H1 (cell line): ENCODE results near the gene UCKL1. TPM values are rescaled to one million over a fixed set of nuclear protein-coding genes. Genes with fewer than 3 reads are reported as not detected.

Experiments used
- CBX5 ChIP-seq: fragments of 300-800, 300-1000 bp; sonication (generic); IDR thresholded peaks from 2 replicates; pipeline ENCODE4 v1.7.1; 2016; ENCODE audit warnings: antibody characterized with exemption, low read length, low read depth
- JUN ChIP-seq: IDR thresholded peaks from 2 replicates; pipeline ENCODE4 v1.6.1; 2011; ENCODE audit warnings: low read depth, mild to moderate bottlenecking, improper control_type of control experiment, low read length
- KDM4A ChIP-seq: IDR thresholded peaks from one replicate; pipeline ENCODE4 v1.7.1; 2012; ENCODE audit warnings: low read depth, mild to moderate bottlenecking, moderate library complexity, low read length, inconsistent platforms; ENCODE audit not compliant: severe bottlenecking
- polyA plus RNA-seq, 7 experiments: library from polyadenylated mRNA; depleted of rRNA in 3 of 7; stranded (reverse) in 5 of 7; unstranded in 2 of 7; fragments of >200 nt in 5 of 7; fragments of 200-250 nt in 2 of 7; gene quantifications; 1 replicate in 5 of 7; 2 replicates in 1 of 7; 4 replicates in 1 of 7; pipeline versions ENCODE4 v1.2.1 to v1.2.3, GENCODE V29; 2011 to 2013; ENCODE audit warnings: missing spikeins in 2 of 7, mixed read lengths in 2 of 7
- total RNA-seq: library from RNA; stranded (reverse); fragmentation: NEBNext Ultra II Directional; extraction: Animal tissue kit (Norgen Biotek cat#: 25700); gene quantifications from 2 replicates; pipeline ENCODE4 v1.2.1, GENCODE V29; 2021
- TF ChIP-seq, protein P1 (sequence below): fragments of 300-600 bp; sonication (generic); IDR thresholded peaks from 2 replicates; pipeline ENCODE4 v1.7.1; 2012; ENCODE audit warnings: low read length, moderate library complexity, mild to moderate bottlenecking, inconsistent platforms; ENCODE audit not compliant: insufficient replicate concordance

The UCKL1 gene
- total and polyA plus RNA-seq, 2 of the 8 experiments (the other 6 are each of a cell fraction or from before 2014, with no cell fraction given): 36.5 to 91.2 TPM

DNA sequence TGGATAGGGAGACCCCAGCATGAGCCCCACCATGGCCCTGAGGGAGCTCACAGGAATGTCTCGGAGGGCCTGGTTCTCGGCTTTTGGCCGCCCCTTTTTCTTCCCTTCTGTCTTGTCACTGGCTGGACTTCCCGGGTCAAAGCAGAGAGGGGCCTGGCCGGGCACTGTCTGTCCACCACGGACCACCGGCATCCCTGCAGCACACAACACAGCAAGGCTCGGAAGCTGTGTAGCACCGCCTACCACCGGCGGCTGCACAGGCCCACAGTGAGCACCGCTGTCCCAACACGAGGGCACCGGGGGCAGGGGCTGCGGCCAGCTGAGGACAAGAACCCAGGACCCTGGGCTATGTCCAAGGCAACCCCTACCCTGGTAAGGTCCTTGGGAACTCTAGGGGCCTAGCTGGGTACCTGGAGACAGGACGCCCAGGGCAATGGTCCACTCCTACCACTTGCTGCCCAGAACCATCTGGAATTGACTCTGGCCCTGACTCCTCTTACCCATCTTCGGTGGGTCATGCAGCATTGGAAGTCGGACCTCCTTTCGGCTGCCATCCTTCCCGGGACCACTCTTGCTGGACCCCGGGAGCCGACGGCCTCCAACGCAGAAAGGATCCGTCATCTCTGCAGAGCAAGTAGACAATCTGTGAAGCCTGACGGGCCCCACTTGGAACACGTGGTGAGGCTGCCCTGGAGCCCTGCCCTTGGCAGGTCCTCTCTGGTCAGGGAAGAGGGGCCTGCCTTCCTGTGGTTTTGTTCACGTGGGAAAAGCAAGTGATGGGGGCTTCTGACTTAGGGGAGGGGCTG lies 11.3 kb upstream of the UCKL1 start (continued):
- TF ChIP-seq, protein P1, sequence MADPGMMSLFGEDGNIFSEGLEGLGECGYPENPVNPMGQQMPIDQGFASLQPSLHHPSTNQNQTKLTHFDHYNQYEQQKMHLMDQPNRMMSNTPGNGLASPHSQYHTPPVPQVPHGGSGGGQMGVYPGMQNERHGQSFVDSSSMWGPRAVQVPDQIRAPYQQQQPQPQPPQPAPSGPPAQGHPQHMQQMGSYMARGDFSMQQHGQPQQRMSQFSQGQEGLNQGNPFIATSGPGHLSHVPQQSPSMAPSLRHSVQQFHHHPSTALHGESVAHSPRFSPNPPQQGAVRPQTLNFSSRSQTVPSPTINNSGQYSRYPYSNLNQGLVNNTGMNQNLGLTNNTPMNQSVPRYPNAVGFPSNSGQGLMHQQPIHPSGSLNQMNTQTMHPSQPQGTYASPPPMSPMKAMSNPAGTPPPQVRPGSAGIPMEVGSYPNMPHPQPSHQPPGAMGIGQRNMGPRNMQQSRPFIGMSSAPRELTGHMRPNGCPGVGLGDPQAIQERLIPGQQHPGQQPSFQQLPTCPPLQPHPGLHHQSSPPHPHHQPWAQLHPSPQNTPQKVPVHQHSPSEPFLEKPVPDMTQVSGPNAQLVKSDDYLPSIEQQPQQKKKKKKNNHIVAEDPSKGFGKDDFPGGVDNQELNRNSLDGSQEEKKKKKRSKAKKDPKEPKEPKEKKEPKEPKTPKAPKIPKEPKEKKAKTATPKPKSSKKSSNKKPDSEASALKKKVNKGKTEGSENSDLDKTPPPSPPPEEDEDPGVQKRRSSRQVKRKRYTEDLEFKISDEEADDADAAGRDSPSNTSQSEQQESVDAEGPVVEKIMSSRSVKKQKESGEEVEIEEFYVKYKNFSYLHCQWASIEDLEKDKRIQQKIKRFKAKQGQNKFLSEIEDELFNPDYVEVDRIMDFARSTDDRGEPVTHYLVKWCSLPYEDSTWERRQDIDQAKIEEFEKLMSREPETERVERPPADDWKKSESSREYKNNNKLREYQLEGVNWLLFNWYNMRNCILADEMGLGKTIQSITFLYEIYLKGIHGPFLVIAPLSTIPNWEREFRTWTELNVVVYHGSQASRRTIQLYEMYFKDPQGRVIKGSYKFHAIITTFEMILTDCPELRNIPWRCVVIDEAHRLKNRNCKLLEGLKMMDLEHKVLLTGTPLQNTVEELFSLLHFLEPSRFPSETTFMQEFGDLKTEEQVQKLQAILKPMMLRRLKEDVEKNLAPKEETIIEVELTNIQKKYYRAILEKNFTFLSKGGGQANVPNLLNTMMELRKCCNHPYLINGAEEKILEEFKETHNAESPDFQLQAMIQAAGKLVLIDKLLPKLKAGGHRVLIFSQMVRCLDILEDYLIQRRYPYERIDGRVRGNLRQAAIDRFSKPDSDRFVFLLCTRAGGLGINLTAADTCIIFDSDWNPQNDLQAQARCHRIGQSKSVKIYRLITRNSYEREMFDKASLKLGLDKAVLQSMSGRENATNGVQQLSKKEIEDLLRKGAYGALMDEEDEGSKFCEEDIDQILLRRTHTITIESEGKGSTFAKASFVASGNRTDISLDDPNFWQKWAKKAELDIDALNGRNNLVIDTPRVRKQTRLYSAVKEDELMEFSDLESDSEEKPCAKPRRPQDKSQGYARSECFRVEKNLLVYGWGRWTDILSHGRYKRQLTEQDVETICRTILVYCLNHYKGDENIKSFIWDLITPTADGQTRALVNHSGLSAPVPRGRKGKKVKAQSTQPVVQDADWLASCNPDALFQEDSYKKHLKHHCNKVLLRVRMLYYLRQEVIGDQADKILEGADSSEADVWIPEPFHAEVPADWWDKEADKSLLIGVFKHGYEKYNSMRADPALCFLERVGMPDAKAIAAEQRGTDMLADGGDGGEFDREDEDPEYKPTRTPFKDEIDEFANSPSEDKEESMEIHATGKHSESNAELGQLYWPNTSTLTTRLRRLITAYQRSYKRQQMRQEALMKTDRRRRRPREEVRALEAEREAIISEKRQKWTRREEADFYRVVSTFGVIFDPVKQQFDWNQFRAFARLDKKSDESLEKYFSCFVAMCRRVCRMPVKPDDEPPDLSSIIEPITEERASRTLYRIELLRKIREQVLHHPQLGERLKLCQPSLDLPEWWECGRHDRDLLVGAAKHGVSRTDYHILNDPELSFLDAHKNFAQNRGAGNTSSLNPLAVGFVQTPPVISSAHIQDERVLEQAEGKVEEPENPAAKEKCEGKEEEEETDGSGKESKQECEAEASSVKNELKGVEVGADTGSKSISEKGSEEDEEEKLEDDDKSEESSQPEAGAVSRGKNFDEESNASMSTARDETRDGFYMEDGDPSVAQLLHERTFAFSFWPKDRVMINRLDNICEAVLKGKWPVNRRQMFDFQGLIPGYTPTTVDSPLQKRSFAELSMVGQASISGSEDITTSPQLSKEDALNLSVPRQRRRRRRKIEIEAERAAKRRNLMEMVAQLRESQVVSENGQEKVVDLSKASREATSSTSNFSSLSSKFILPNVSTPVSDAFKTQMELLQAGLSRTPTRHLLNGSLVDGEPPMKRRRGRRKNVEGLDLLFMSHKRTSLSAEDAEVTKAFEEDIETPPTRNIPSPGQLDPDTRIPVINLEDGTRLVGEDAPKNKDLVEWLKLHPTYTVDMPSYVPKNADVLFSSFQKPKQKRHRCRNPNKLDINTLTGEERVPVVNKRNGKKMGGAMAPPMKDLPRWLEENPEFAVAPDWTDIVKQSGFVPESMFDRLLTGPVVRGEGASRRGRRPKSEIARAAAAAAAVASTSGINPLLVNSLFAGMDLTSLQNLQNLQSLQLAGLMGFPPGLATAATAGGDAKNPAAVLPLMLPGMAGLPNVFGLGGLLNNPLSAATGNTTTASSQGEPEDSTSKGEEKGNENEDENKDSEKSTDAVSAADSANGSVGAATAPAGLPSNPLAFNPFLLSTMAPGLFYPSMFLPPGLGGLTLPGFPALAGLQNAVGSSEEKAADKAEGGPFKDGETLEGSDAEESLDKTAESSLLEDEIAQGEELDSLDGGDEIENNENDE: no peak
- TF ChIP-seq KDM4A (no peak), JUN (no peak), CBX5 (no peak)
- TF ChIP-seq, all 59 proteins: peak for 0
